Stimulated activated CD8-positive, alpha-beta memory T cell treated with anti-CD3 and anti-CD28 coated beads, Interleukin-12 subunit alpha, Interleukin-12 subunit beta, amount 100 ng/mL, for 1 hour (primary cell): ENCODE measurements around the gene CHGA.

Source experiments
- DNase-seq: peaks from one replicate; pipeline ENCODE4 v3.0.0-alpha.2; 2020; ENCODE audit warnings: low read depth

The CHGA gene

GRCh38 chr14:92905667-92906066 lies 17.3 kb upstream of the CHGA start:
- no peak for DNase-seq

GRCh38 chr14:92906420-92906819 lies 16.5 kb upstream of the CHGA start:
- DNase-seq = no peak

- no peak for DNase-seq
Observed at GRCh38 chr14:92906823-92907222, 16.1 kb upstream of the CHGA start.

GRCh38 chr14:92907316-92907911 lies 15.5 kb upstream of the CHGA start:
- no peak for DNase-seq

GRCh38 chr14:92914087-92914656 lies 8.8 kb upstream of the CHGA start:
- DNase-seq = no peak

GRCh38 chr14:92916201-92916600 lies 6.7 kb upstream of the CHGA start:
- no peak for DNase-seq

GRCh38 chr14:92917041-92917940 lies 5.7 kb upstream of the CHGA start:
- DNase-seq = no peak

GRCh38 chr14:92917956-92918355 lies 5.0 kb upstream of the CHGA start:
- no peak for DNase-seq

- DNase-seq = no peak
Observed at GRCh38 chr14:92920001-92920400, 2.9 kb upstream of the CHGA start.

- DNase-seq = no peak
Observed at GRCh38 chr14:92922155-92922735, 705 bp upstream of the CHGA start.

- DNase-seq = no peak
Observed at GRCh38 chr14:92923744-92924103, 774 bp downstream of the CHGA start.

GRCh38 chr14:92924247-92924646 lies 1.3 kb downstream of the CHGA start:
- DNase-seq = no peak

- DNase-seq = no peak
Observed at GRCh38 chr14:92925446-92925845, 2.5 kb downstream of the CHGA start.

GRCh38 chr14:92926180-92926845 lies 3.4 kb downstream of the CHGA start:
- DNase-seq = no peak

GRCh38 chr14:92926931-92927330 lies 4.0 kb downstream of the CHGA start:
- DNase-seq = no peak

GRCh38 chr14:92927349-92928257 lies 4.7 kb downstream of the CHGA start:
- no peak for DNase-seq

- no peak for DNase-seq
Observed at GRCh38 chr14:92928258-92928629, 5.3 kb downstream of the CHGA start.

GRCh38 chr14:92928961-92929688 lies 6.2 kb downstream of the CHGA start:
- DNase-seq = no peak

GRCh38 chr14:92929689-92930608 lies 7.0 kb downstream of the CHGA start:
- no peak for DNase-seq
